Skeletal muscle satellite cell (primary cell): Measurements from ENCODE around the gene MPC2.
A peak's percentile ranks its signal among the peaks of the same experiment; 100 is the strongest.
"Not testable (repeated sequence)": the region's sequence is repeated elsewhere in the genome, so short reads cannot be mapped to it uniquely, and the experiment has no call there.

Experiments used
- H3K27me3 ChIP-seq: 2 replicates; pipeline ENCODE4 v1.7.0; 2013; ENCODE audit warnings: low read length; ENCODE audit not compliant: control insufficient read depth, insufficient read depth
- H3K36me3 ChIP-seq: 2 replicates; pipeline ENCODE4 v1.7.0; 2013; ENCODE audit warnings: mild to moderate bottlenecking, control low read depth, low read length; ENCODE audit not compliant: insufficient read depth
- H3K4me1 ChIP-seq: 2 replicates; pipeline ENCODE4 v1.7.0; 2013; ENCODE audit warnings: low read length; ENCODE audit not compliant: control insufficient read depth, insufficient read depth
- H3K4me2 ChIP-seq: 2 replicates; pipeline ENCODE4 v1.7.0; 2013; ENCODE audit warnings: mild to moderate bottlenecking, low read length
- H3K4me3 ChIP-seq: 2 replicates; pipeline ENCODE4 v1.7.0; 2013; ENCODE audit warnings: low read length
- H3K9ac ChIP-seq: 2 replicates; pipeline ENCODE4 v1.7.0; 2013; ENCODE audit warnings: mild to moderate bottlenecking, low read depth, low read length, moderate library complexity
- H3K9me3 ChIP-seq: replicated peaks from 2 replicates; pipeline ENCODE4 v1.7.0; 2013; ENCODE audit warnings: mild to moderate bottlenecking, control low read depth, low read length

The MPC2 gene

GRCh38 chr1:167933788-167934187 is 3.1 kb downstream of the MPC2 start:
- no peaks in the 10 kb centered on the region for H3K27me3 ChIP-seq
- peak overlapping the region; percentile 95 for H3K9ac ChIP-seq
- peak overlapping the region; percentile 69 for H3K4me3 ChIP-seq
- peaks cover 19% of the 10 kb centered on the region for H3K4me1 ChIP-seq
- H3K36me3 ChIP-seq = no peaks in the 10 kb centered on the region
- no peaks in the 10 kb centered on the region for H3K9me3 ChIP-seq
- peak overlapping the region; percentile 95 for H3K4me2 ChIP-seq

GRCh38 chr1:167929725-167930124 is 7.1 kb downstream of the MPC2 start:
- Histone ChIP-seq H3K27me3 (no peaks in the 10 kb centered on the region), H3K9me3 (no peaks in the 10 kb centered on the region), H3K9ac (no peak overlapping the region), H3K4me3 (no peak overlapping the region), H3K4me1 (peaks cover 11% of the 10 kb centered on the region), H3K36me3 (no peaks in the 10 kb centered on the region), H3K4me2 (no peak overlapping the region)

- H3K27me3 ChIP-seq, H3K4me1 ChIP-seq, H3K4me3 ChIP-seq, H3K9me3 ChIP-seq, H3K4me2 ChIP-seq, H3K9ac ChIP-seq, H3K36me3 ChIP-seq: not testable (repeated sequence)
Measured at GRCh38 chr1:167928919-167929318, 8.0 kb downstream of the MPC2 start.

- Histone ChIP-seq H3K4me1 (peaks cover under 1% of the 10 kb centered on the region), H3K27me3 (no peaks in the 10 kb centered on the region), H3K36me3 (no peaks in the 10 kb centered on the region), H3K4me2 (no peak overlapping the region), H3K9ac (no peak overlapping the region), H3K4me3 (no peak overlapping the region), H3K9me3 (no peaks in the 10 kb centered on the region)
Measured at GRCh38 chr1:167928457-167928852, 8.4 kb downstream of the MPC2 start.

GRCh38 chr1:167927046-167927754 is 9.7 kb downstream of the MPC2 start:
- Histone ChIP-seq H3K4me1 (peaks cover 7% of the 10 kb centered on the region), H3K27me3 (no peaks in the 10 kb centered on the region), H3K9me3 (no peaks in the 10 kb centered on the region), H3K4me2 (no peak overlapping the region), H3K9ac (no peak overlapping the region), H3K4me3 (no peak overlapping the region), H3K36me3 (no peaks in the 10 kb centered on the region)

- Histone ChIP-seq H3K4me2 (no peak overlapping the region), H3K27me3 (no peaks in the 10 kb centered on the region), H3K4me3 (no peak overlapping the region), H3K4me1 (peaks cover 12% of the 10 kb centered on the region), H3K36me3 (no peaks in the 10 kb centered on the region), H3K9me3 (no peaks in the 10 kb centered on the region), H3K9ac (no peak overlapping the region)
Measured at GRCh38 chr1:167926486-167926997, 10.3 kb downstream of the MPC2 start.

- H3K36me3 ChIP-seq = no peaks in the 10 kb centered on the region
- no peak overlapping the region for H3K9ac ChIP-seq
- H3K4me1 ChIP-seq = peaks cover 12% of the 10 kb centered on the region
- no peak overlapping the region for H3K4me2 ChIP-seq
- no peaks in the 10 kb centered on the region for H3K27me3 ChIP-seq
- no peak overlapping the region for H3K4me3 ChIP-seq
- no peaks in the 10 kb centered on the region for H3K9me3 ChIP-seq
Measured at GRCh38 chr1:167924543-167925231, 12.2 kb downstream of the MPC2 start.

- Histone ChIP-seq H3K4me3 (no peak overlapping the region), H3K36me3 (no peaks in the 10 kb centered on the region), H3K9me3 (no peaks in the 10 kb centered on the region), H3K4me1 (peaks cover 12% of the 10 kb centered on the region), H3K27me3 (no peaks in the 10 kb centered on the region), H3K9ac (no peak overlapping the region), H3K4me2 (no peak overlapping the region)
Measured at GRCh38 chr1:167924102-167924501, 12.8 kb downstream of the MPC2 start.

- Histone ChIP-seq H3K4me1 (peaks cover 12% of the 10 kb centered on the region), H3K4me3 (no peak overlapping the region), H3K27me3 (no peaks in the 10 kb centered on the region), H3K4me2 (no peak overlapping the region), H3K9me3 (no peaks in the 10 kb centered on the region), H3K9ac (no peak overlapping the region), H3K36me3 (no peaks in the 10 kb centered on the region)
Measured at GRCh38 chr1:167923324-167924056, 13.4 kb downstream of the MPC2 start.

- no peak overlapping the region for H3K4me2 ChIP-seq
- H3K36me3 ChIP-seq = peaks cover 7% of the 10 kb centered on the region
- H3K9ac ChIP-seq = no peak overlapping the region
- no peak overlapping the region for H3K4me3 ChIP-seq
- no peaks in the 10 kb centered on the region for H3K9me3 ChIP-seq
- no peaks in the 10 kb centered on the region for H3K27me3 ChIP-seq
- H3K4me1 ChIP-seq = peaks cover 12% of the 10 kb centered on the region
Measured at GRCh38 chr1:167922611-167923074, 14.2 kb downstream of the MPC2 start.

- H3K4me3 ChIP-seq = no peak overlapping the region
- H3K9me3 ChIP-seq = no peaks in the 10 kb centered on the region
- H3K9ac ChIP-seq = no peak overlapping the region
- H3K4me2 ChIP-seq = peak overlapping the region; percentile 26
- H3K4me1 ChIP-seq = peaks cover 12% of the 10 kb centered on the region
- peaks cover 9% of the 10 kb centered on the region for H3K36me3 ChIP-seq
- no peaks in the 10 kb centered on the region for H3K27me3 ChIP-seq
Measured at GRCh38 chr1:167922023-167922422, 14.8 kb downstream of the MPC2 start.
